Fibroblast of villous mesenchyme (primary cell): ENCODE data around the gene SLX4. TPM values are rescaled to one million over a fixed set of nuclear protein-coding genes. Genes with fewer than 3 reads are reported as not detected.

ENCODE experiments used
- DNase-seq: peaks from one replicate; pipeline ENCODE4 v3.0.0-alpha.2; 2010; ENCODE audit warnings: low read depth
- H3K4me3 ChIP-seq: 2 replicates; pipeline ENCODE4 v1.5.1; 2011; ENCODE audit warnings: low read depth, mild to moderate bottlenecking, low read length
- CTCF ChIP-seq: IDR thresholded peaks from 2 replicates; pipeline ENCODE4 v1.5.1; 2012; ENCODE audit warnings: low read depth, mild to moderate bottlenecking, low read length; ENCODE audit not compliant: insufficient read depth
- total RNA-seq: library from RNA; depleted of rRNA; stranded (reverse); fragments of >200 nt; gene quantifications from 2 replicates; pipeline ENCODE4 v1.2.3, GENCODE V29; 2012

The SLX4 gene
- total RNA-seq, 1 donor: 7.3 TPM

GRCh38 chr16:3597676-3598075 lies 13.7 kb downstream of the SLX4 start:
- TF ChIP-seq CTCF: no peak
- no peak for DNase-seq
- H3K4me3 ChIP-seq: no peak overlapping the region

GRCh38 chr16:3597226-3597625 lies 14.2 kb downstream of the SLX4 start:
- no peak for TF ChIP-seq CTCF
- no peak for DNase-seq
- H3K4me3 ChIP-seq: no peak overlapping the region

- H3K4me3 ChIP-seq: no peak overlapping the region
- no peak for TF ChIP-seq CTCF
- no peak for DNase-seq
Measured at GRCh38 chr16:3596101-3596861, 15.1 kb downstream of the SLX4 start.

GRCh38 chr16:3595521-3596021 lies 15.8 kb downstream of the SLX4 start:
- no peak overlapping the region for H3K4me3 ChIP-seq
- TF ChIP-seq CTCF: no peak
- no peak for DNase-seq

GRCh38 chr16:3595110-3595486 lies 16.3 kb downstream of the SLX4 start:
- no peak for TF ChIP-seq CTCF
- no peak for DNase-seq
- H3K4me3 ChIP-seq: no peak overlapping the region

- TF ChIP-seq CTCF: no peak
- no peak overlapping the region for H3K4me3 ChIP-seq
- DNase-seq: no peak
Measured at GRCh38 chr16:3594316-3595109, 16.9 kb downstream of the SLX4 start.
